ENCODE measurements around the gene RAE1.

GRCh38 chr20:57398901-57399535 is 48.0 kb downstream of the RAE1 start:
- TF ChIP-seq POLR2AphosphoS5 (IDR thresholded peaks at IDR 0.05; ENCODE audit: low read depth, low read length) (no peak), POLR2A (IDR thresholded peaks at IDR 0.05; ENCODE audit: low read depth, low read length) (no peak), TAF1 (IDR thresholded peaks at IDR 0.05; ENCODE audit: borderline replicate concordance, low read depth, low read length) (no peak)
